ENCODE measurements around the gene FAM180A. TPM values are rescaled to one million over a fixed set of nuclear protein-coding genes. Genes with fewer than 3 reads are reported as not detected.
"Not testable (repeated sequence)": the region's sequence is repeated elsewhere in the genome, so short reads cannot be mapped to it uniquely, and the experiment has no call there.

Gene FAM180A
- polyA plus RNA-seq, 4 donors: 1.3 TPM; not detected in 3

- 58 to 71% (median 60%) methylated on average over 8 of the region's 8 CpGs for WGBS, 3 donors
- FAIRE-seq: no peak
Observed at GRCh38 chr7:135697276-135698049, 51.1 kb downstream of the FAM180A start.

GRCh38 chr7:135693558-135693957 lies 55.1 kb downstream of the FAM180A start:
- WGBS, 3 donors: 94 to 100% (median 99%) methylated on average over 4 of the region's 4 CpGs
- Histone ChIP-seq H3K27ac (ENCODE audit: low read depth in 1 of 3, low read length in 2 of 3) (no peak overlapping the region), H3K36me3 (ENCODE audit: control insufficient read depth in 3 of 3, insufficient read depth in 2 of 3, low read depth in 1 of 3, low read length in 3 of 3) (peaks cover 0 to 15% (median 0%) of the 10 kb centered on the region in 3 donors), H3K4me3 (ENCODE audit: low read depth in 1 of 3, low read length in 3 of 3) (no peak overlapping the region), H3K9me3 (ENCODE audit: control insufficient read depth in 2 of 2, insufficient read depth in 1 of 2, low read depth in 1 of 2, low read length in 1 of 2) (no peaks in the 10 kb centered on the region), H3K27me3 (ENCODE audit: control insufficient read depth in 3 of 3, insufficient read depth in 3 of 3, low read length in 3 of 3) (no peaks in the 10 kb centered on the region), H3K4me1 (ENCODE audit: control insufficient read depth in 3 of 3, insufficient read depth in 2 of 3, low read depth in 1 of 3, low read length in 2 of 3) (no peaks in the 10 kb centered on the region)
- FAIRE-seq: no peak
- no peak for DNase-seq

More at GRCh38 chr7:135697276-135698049, 51.1 kb downstream of the FAM180A start:
- Histone ChIP-seq H3K36me3 (ENCODE audit: control insufficient read depth in 3 of 3, insufficient read depth in 2 of 3, low read depth in 1 of 3, low read length in 3 of 3) (peaks cover 0 to 12% (median 0%) of the 10 kb centered on the region in 3 donors), H3K4me3 (ENCODE audit: low read depth in 1 of 3, low read length in 3 of 3) (no peak overlapping the region), H3K27me3 (ENCODE audit: control insufficient read depth in 3 of 3, insufficient read depth in 3 of 3, low read length in 3 of 3) (no peaks in the 10 kb centered on the region), H3K4me1 (ENCODE audit: control insufficient read depth in 3 of 3, insufficient read depth in 2 of 3, low read depth in 1 of 3, low read length in 2 of 3) (no peaks in the 10 kb centered on the region), H3K27ac (ENCODE audit: low read depth in 1 of 3, low read length in 2 of 3) (no peak overlapping the region), H3K9me3 (ENCODE audit: control insufficient read depth in 2 of 2, insufficient read depth in 1 of 2, low read depth in 1 of 2, low read length in 1 of 2) (no peaks in the 10 kb centered on the region)
- no peak for DNase-seq

- not testable (repeated sequence) for FAIRE-seq; H3K4me3 ChIP-seq (ENCODE audit: low read depth in 1 of 3, low read length in 3 of 3); DNase-seq; H3K27me3 ChIP-seq (ENCODE audit: control insufficient read depth in 3 of 3, insufficient read depth in 3 of 3, low read length in 3 of 3); H3K4me1 ChIP-seq (ENCODE audit: control insufficient read depth in 3 of 3, insufficient read depth in 2 of 3, low read depth in 1 of 3, low read length in 2 of 3); H3K9me3 ChIP-seq (ENCODE audit: control insufficient read depth in 2 of 2, insufficient read depth in 1 of 2, low read depth in 1 of 2, low read length in 1 of 2); H3K27ac ChIP-seq (ENCODE audit: low read depth in 1 of 3, low read length in 2 of 3)
- H3K36me3 ChIP-seq (ENCODE audit: control insufficient read depth in 3 of 3, insufficient read depth in 2 of 3, low read depth in 1 of 3, low read length in 3 of 3): peaks cover 0 to 15% (median 0%) of the 10 kb centered on the region in 3 donors
- 92 to 97% (median 97%) methylated on average over 7 of the region's 7 CpGs for WGBS, 3 donors
Observed at GRCh38 chr7:135692606-135693005, 56.0 kb downstream of the FAM180A start.

- no peak overlapping the region for H3K27ac ChIP-seq (ENCODE audit: low read depth in 1 of 3, low read length in 2 of 3)
- H3K27me3 ChIP-seq (ENCODE audit: control insufficient read depth in 3 of 3, insufficient read depth in 3 of 3, low read length in 3 of 3): no peaks in the 10 kb centered on the region
- peaks cover 0 to 15% (median 0%) of the 10 kb centered on the region in 3 donors for H3K36me3 ChIP-seq (ENCODE audit: control insufficient read depth in 3 of 3, insufficient read depth in 2 of 3, low read depth in 1 of 3, low read length in 3 of 3)
- no peaks in the 10 kb centered on the region for H3K9me3 ChIP-seq (ENCODE audit: control insufficient read depth in 2 of 2, insufficient read depth in 1 of 2, low read depth in 1 of 2, low read length in 1 of 2)
- FAIRE-seq (no peak), DNase-seq (no peak)
- 87 to 92% (median 90%) methylated on average over 3 of the region's 3 CpGs for WGBS, 3 donors
- H3K4me1 ChIP-seq (ENCODE audit: control insufficient read depth in 3 of 3, insufficient read depth in 2 of 3, low read depth in 1 of 3, low read length in 2 of 3): no peaks in the 10 kb centered on the region
- H3K4me3 ChIP-seq (ENCODE audit: low read depth in 1 of 3, low read length in 3 of 3): no peak overlapping the region
Observed at GRCh38 chr7:135692055-135692454, 56.6 kb downstream of the FAM180A start.

- Histone ChIP-seq H3K4me3 (ENCODE audit: low read depth in 1 of 3, low read length in 3 of 3) (no peak overlapping the region), H3K27me3 (ENCODE audit: control insufficient read depth in 3 of 3, insufficient read depth in 3 of 3, low read length in 3 of 3) (no peaks in the 10 kb centered on the region), H3K27ac (ENCODE audit: low read depth in 1 of 3, low read length in 2 of 3) (no peak overlapping the region), H3K4me1 (ENCODE audit: control insufficient read depth in 3 of 3, insufficient read depth in 2 of 3, low read depth in 1 of 3, low read length in 2 of 3) (no peaks in the 10 kb centered on the region), H3K36me3 (ENCODE audit: control insufficient read depth in 3 of 3, insufficient read depth in 2 of 3, low read depth in 1 of 3, low read length in 3 of 3) (peaks cover 0 to 15% (median 0%) of the 10 kb centered on the region in 3 donors), H3K9me3 (ENCODE audit: control insufficient read depth in 2 of 2, insufficient read depth in 1 of 2, low read depth in 1 of 2, low read length in 1 of 2) (no peaks in the 10 kb centered on the region)
- 90 to 100% (median 96%) methylated on average over 3 of the region's 3 CpGs for WGBS, 3 donors
- FAIRE-seq: no peak
- no peak for DNase-seq
Observed at GRCh38 chr7:135690566-135690965, 58.0 kb downstream of the FAM180A start.

GRCh38 chr7:135687466-135687865 lies 61.1 kb downstream of the FAM180A start:
- no peak overlapping the region for H3K4me3 ChIP-seq (ENCODE audit: low read depth in 1 of 3, low read length in 3 of 3)
- H3K36me3 ChIP-seq (ENCODE audit: control insufficient read depth in 3 of 3, insufficient read depth in 2 of 3, low read depth in 1 of 3, low read length in 3 of 3): peaks cover 0 to 12% (median 0%) of the 10 kb centered on the region in 3 donors
- no peaks in the 10 kb centered on the region for H3K27me3 ChIP-seq (ENCODE audit: control insufficient read depth in 3 of 3, insufficient read depth in 3 of 3, low read length in 3 of 3)
- 0 to 41% (median 10%) methylated on average over 1 of the region's 1 CpG for WGBS, 3 donors
- no peak for FAIRE-seq
- no peak overlapping the region for H3K27ac ChIP-seq (ENCODE audit: low read depth in 1 of 3, low read length in 2 of 3)
- H3K9me3 ChIP-seq (ENCODE audit: control insufficient read depth in 2 of 2, insufficient read depth in 1 of 2, low read depth in 1 of 2, low read length in 1 of 2): no peaks in the 10 kb centered on the region
- H3K4me1 ChIP-seq (ENCODE audit: control insufficient read depth in 3 of 3, insufficient read depth in 2 of 3, low read depth in 1 of 3, low read length in 2 of 3): no peaks in the 10 kb centered on the region
- no peak for DNase-seq

- Histone ChIP-seq H3K27me3 (ENCODE audit: control insufficient read depth in 3 of 3, insufficient read depth in 3 of 3, low read length in 3 of 3) (no peaks in the 10 kb centered on the region), H3K27ac (ENCODE audit: low read depth in 1 of 3, low read length in 2 of 3) (no peak overlapping the region), H3K4me3 (ENCODE audit: low read depth in 1 of 3, low read length in 3 of 3) (no peak overlapping the region), H3K9me3 (ENCODE audit: control insufficient read depth in 2 of 2, insufficient read depth in 1 of 2, low read depth in 1 of 2, low read length in 1 of 2) (no peaks in the 10 kb centered on the region), H3K4me1 (ENCODE audit: control insufficient read depth in 3 of 3, insufficient read depth in 2 of 3, low read depth in 1 of 3, low read length in 2 of 3) (no peaks in the 10 kb centered on the region), H3K36me3 (ENCODE audit: control insufficient read depth in 3 of 3, insufficient read depth in 2 of 3, low read depth in 1 of 3, low read length in 3 of 3) (peaks cover 0 to 16% (median 0%) of the 10 kb centered on the region in 3 donors)
- 87 to 92% (median 89%) methylated on average over 9 of the region's 9 CpGs for WGBS, 3 donors
- FAIRE-seq (no peak), DNase-seq (no peak)
Observed at GRCh38 chr7:135685306-135686084, 63.1 kb downstream of the FAM180A start.

- Histone ChIP-seq H3K27me3 (ENCODE audit: control insufficient read depth in 3 of 3, insufficient read depth in 3 of 3, low read length in 3 of 3) (no peaks in the 10 kb centered on the region), H3K4me1 (ENCODE audit: control insufficient read depth in 3 of 3, insufficient read depth in 2 of 3, low read depth in 1 of 3, low read length in 2 of 3) (no peaks in the 10 kb centered on the region), H3K4me3 (ENCODE audit: low read depth in 1 of 3, low read length in 3 of 3) (no peak overlapping the region), H3K36me3 (ENCODE audit: control insufficient read depth in 3 of 3, insufficient read depth in 2 of 3, low read depth in 1 of 3, low read length in 3 of 3) (peaks cover 0 to 16% (median 0%) of the 10 kb centered on the region in 3 donors), H3K9me3 (ENCODE audit: control insufficient read depth in 2 of 2, insufficient read depth in 1 of 2, low read depth in 1 of 2, low read length in 1 of 2) (no peaks in the 10 kb centered on the region), H3K27ac (ENCODE audit: low read depth in 1 of 3, low read length in 2 of 3) (no peak overlapping the region)
- FAIRE-seq (no peak), DNase-seq (no peak)
- WGBS, 3 donors: 85 to 93% (median 90%) methylated on average over 5 of the region's 5 CpGs
Observed at GRCh38 chr7:135684699-135685098, 63.9 kb downstream of the FAM180A start.

Measured in small intestine (tissue), 7 donors.